ENCODE measurements around the gene KLHL10. TPM values are rescaled to one million over a fixed set of nuclear protein-coding genes. Genes with fewer than 3 reads are reported as not detected.

Gene KLHL10
- total and polyA plus RNA-seq, 2 of the 13 experiments (the other 11 are each of a cell fraction or from before 2014, with no cell fraction given) = 0.04 to 0.08 TPM

DNA sequence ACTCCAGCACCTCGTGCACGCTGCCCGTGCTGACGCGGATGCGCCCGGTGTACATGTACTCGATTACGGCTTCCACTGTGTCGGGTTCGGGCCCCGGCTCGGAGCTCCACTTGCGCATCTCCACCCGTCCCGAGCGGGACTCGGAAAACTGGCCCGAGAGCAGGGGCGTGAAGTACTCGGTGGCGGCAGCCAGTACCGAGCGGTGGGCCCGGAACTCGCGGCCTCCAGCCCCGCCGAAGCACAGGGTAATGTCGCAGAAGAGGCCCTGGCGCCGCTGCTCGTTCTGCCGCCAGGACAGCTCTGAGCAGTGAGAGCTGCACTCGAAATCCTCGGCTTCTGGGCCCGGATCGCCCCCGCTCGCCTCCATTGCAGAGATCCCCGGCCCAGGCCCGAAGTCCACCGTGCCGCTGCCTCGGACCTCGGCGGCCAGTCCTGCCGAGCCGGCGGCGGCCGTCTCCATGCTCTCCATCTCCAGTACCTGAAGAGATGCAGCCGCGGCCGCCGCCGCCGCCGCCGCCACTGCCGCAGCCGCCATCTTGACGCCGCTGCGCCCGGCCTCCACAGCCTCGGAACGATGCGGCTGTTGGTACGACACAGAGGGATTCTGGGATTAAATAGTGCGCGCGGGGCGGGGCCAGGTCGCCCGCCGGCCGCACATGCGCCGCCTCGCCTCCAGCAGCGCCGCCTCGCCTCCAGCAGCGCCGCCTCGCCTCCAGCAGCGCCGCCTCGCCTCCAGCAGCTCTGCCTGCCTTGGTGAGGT is 27.4 kb downstream of the KLHL10 start, which contains the start of gene KLHL11 (continued):
- no peak for TF ChIP-seq HNF1A (IDR thresholded peaks at IDR 0.05; ENCODE audit: low read depth)
- TF ChIP-seq HNF1A (CRISPR knock-in tag; IDR thresholded peaks at IDR 0.05; ENCODE audit: borderline replicate concordance) = peak; percentile 43; the same call in 1 of the 2 replicates
- TF ChIP-seq ZHX2 (IDR thresholded peaks at IDR 0.05; ENCODE audit: low read depth) = peak; percentile 87
- no peak; the same call in 1 of the 2 replicates for TF ChIP-seq ZHX2 (CRISPR knock-in tag; IDR thresholded peaks at IDR 0.05; ENCODE audit: borderline replicate concordance)
- no peak for TF ChIP-seq ZFAT (CRISPR knock-in tag; conservative IDR thresholded peaks at IDR 0.05)
- TF ChIP-seq MTA3 (CRISPR knock-in tag; IDR thresholded peaks at IDR 0.05) = no peak
- TF ChIP-seq ZNF12 (CRISPR knock-in tag; IDR thresholded peaks at IDR 0.05) = peak; percentile 13; the same call in 1 of the 2 replicates
- TF ChIP-seq, protein P1, sequence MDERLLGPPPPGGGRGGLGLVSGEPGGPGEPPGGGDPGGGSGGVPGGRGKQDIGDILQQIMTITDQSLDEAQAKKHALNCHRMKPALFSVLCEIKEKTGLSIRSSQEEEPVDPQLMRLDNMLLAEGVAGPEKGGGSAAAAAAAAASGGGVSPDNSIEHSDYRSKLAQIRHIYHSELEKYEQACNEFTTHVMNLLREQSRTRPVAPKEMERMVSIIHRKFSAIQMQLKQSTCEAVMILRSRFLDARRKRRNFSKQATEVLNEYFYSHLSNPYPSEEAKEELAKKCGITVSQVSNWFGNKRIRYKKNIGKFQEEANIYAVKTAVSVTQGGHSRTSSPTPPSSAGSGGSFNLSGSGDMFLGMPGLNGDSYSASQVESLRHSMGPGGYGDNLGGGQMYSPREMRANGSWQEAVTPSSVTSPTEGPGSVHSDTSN (CRISPR knock-in tag; IDR thresholded peaks at IDR 0.05) = no peak
- no peak for TF ChIP-seq SOX6 (IDR thresholded peaks at IDR 0.05)
- TF ChIP-seq SOX6 (CRISPR knock-in tag; IDR thresholded peaks at IDR 0.05) = peak; percentile 53
- TF ChIP-seq PLSCR1 (CRISPR knock-in tag; IDR thresholded peaks at IDR 0.05; ENCODE audit: borderline replicate concordance) = no peak
- TF ChIP-seq RELA (CRISPR knock-in tag; IDR thresholded peaks at IDR 0.05) = no peak
- peak; percentile 51 for TF ChIP-seq NKX3-1 (CRISPR knock-in tag; IDR thresholded peaks at IDR 0.05)
- TF ChIP-seq IKZF4 (CRISPR knock-in tag; IDR thresholded peaks at IDR 0.05; ENCODE audit: borderline replicate concordance, low read depth, not compliant biosample characterization) = peak; percentile 34
- no peak for TF ChIP-seq ZFP62 (CRISPR knock-in tag; IDR thresholded peaks at IDR 0.05)
